HG03575 (cell line): Measurements from ENCODE around the gene NUMB.

ENCODE experiments used
- ATAC-seq: cut with Tn5 transposase; IDR thresholded peaks from one replicate; pipeline ENCODE4 v1.9.1; 2021; ENCODE audit not compliant: unreplicated experiment, insufficient number of reproducible peaks, low FRiP score; ENCODE audit errors: extremely low read depth

The NUMB gene

GRCh38 chr14:73269729-73270531, 188.4 kb downstream of the NUMB start:
- no peak for ATAC-seq

DNA sequence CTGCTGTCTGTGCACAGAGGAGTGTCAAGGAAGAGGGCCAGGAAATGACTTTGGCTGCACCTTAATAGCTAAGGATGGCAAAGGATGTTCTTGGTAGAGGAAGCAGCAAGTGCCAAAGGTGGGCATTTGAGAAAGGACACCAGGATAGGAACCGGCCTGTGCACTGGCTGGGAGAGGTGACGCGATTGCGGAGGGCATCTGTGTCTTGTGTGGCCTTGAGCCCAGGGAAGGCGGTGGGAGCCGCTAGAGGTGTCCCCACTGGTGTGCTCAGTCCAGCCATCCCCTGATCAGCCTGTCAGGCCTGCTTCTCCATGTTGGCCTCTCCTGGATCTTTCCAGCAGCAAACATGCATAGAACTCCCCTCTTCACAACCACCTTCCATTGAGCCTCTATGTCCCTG, 190.9 kb downstream of the NUMB start:
- ATAC-seq, result no peak

GRCh38 chr14:73266317-73266716, 192.0 kb downstream of the NUMB start:
- ATAC-seq, result no peak

DNA sequence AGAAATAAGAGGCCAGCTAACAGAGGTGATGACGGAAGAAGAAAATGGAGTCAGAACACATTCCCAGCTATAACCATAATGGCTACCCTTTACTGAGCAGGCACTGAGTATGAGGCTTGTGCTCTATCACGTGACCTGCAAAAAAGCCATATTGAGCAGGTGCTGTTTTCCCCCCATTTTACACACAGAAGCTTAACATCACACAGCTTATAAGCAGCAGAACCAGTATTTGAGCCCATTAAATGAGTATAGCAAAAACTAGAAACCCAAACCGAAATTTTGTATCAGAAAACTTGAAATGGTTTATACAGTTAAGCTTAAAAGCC, 192.7 kb downstream of the NUMB start:
- no peak for ATAC-seq

- ATAC-seq, result no peak
These were observed 193.2 kb downstream of the NUMB start for GRCh38 chr14:73264885-73265720.

GRCh38 chr14:73264080-73264884, 194.1 kb downstream of the NUMB start:
- ATAC-seq, result no peak

- ATAC-seq, result no peak
These were observed 194.7 kb downstream of the NUMB start for GRCh38 chr14:73263606-73264005.

GRCh38 chr14:73262427-73263183, 195.7 kb downstream of the NUMB start:
- ATAC-seq, result no peak

DNA sequence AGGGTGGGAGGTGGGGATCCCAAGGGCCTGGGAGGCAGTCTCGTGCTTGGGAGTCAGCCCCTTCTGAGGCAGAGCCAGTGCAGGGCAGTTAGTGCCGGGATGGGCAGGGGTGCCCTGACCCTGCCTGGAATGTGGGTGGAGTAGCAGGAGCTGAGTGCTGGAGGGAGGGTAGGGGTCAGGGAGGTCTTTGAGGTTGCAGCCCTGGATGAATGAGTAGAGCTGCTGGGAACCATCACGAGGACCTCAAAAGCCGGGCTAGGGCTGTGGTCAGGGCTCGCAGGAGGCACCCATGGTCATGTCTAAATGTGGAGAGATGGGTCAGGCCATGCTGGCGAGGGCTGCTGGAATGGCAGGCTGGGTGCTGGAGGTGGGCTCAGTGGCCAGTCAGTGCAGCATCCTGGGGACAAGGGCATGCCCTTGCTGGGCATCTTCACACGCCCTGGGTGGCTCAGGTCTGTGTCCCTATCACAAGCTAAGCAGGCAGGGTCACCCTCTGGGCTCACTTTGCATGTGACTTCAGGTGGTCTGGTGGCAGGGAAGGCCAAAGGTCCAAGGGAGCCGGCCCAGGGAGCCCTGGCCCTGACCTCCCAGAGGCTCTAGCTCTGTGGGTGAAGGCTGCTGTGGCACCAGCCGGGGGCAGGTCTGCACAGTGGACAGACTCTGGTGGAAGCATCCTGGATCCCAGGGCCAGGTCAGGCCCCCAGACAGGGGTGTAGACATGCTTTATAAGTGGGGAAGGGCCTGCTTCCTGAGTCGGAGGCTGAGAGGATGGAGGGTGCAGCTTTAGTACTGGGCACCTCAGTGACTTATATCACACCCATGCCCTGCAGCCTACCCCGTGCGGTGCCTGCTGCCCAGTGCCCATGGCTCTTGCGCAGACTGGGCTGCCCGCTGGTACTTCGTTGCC, 196.6 kb downstream of the NUMB start:
- no peak for ATAC-seq

- ATAC-seq, result no peak
These were observed 197.3 kb downstream of the NUMB start for GRCh38 chr14:73261075-73261474.

- ATAC-seq, result no peak
These were observed 197.8 kb downstream of the NUMB start for GRCh38 chr14:73260574-73260973.

GRCh38 chr14:73259837-73260236, 198.5 kb downstream of the NUMB start:
- ATAC-seq, result no peak

- no peak for ATAC-seq
These were observed 199.3 kb downstream of the NUMB start for GRCh38 chr14:73258845-73259611.

GRCh38 chr14:73258076-73258475, 200.3 kb downstream of the NUMB start:
- no peak for ATAC-seq

GRCh38 chr14:73255693-73256225, 202.6 kb downstream of the NUMB start:
- ATAC-seq, result no peak

- no peak for ATAC-seq
These were observed 203.3 kb downstream of the NUMB start for GRCh38 chr14:73255005-73255400.
